GM13976 (cell line): ENCODE data around the gene PAK1.
A peak's percentile ranks its signal among the peaks of the same experiment; 100 is the strongest.

ENCODE experiments used
- DNase-seq: peaks from one replicate; pipeline ENCODE4 v3.0.0; 2012; ENCODE audit warnings: low spot score
- in situ Hi-C: fragments of 300-500 bp; cut with MboI; formaldehyde crosslinking; loops from one replicate; pipeline ENCODE4 v1.12.0; 2022; ENCODE audit warnings: low sequenced_read_pairs, mixed read lengths, inconsistent platforms; ENCODE audit not compliant: unreplicated experiment
- TF ChIP-seq, protein P1 (sequence below): IDR thresholded peaks from 2 replicates; pipeline ENCODE4 v1.5.1; 2012; ENCODE audit warnings: borderline replicate concordance, mild to moderate bottlenecking; ENCODE audit not compliant: insufficient read depth; ENCODE audit errors: extremely low read depth, missing control alignments, control extremely low read depth

The PAK1 gene

DNA sequence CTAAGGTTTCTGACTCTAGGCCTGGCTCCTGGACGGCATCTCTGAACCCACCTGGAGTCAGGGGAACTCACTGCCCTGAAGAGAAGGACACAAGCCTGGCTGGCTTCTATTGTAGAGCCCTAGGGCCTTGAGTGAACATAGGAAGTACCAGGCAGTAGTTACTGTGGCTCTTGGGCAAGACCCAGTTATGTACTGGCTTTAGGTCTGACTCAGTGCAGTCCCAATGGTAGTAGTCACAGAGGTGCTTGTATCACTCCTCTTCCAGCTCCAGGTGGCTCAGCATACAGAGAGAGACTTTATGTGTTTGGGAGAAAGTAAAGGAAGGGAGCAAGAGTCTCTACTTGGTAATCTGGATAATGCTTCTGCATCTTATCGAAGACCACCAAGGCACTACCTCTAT, 13.9 kb upstream of the PAK1 start:
- TF ChIP-seq, protein P1, sequence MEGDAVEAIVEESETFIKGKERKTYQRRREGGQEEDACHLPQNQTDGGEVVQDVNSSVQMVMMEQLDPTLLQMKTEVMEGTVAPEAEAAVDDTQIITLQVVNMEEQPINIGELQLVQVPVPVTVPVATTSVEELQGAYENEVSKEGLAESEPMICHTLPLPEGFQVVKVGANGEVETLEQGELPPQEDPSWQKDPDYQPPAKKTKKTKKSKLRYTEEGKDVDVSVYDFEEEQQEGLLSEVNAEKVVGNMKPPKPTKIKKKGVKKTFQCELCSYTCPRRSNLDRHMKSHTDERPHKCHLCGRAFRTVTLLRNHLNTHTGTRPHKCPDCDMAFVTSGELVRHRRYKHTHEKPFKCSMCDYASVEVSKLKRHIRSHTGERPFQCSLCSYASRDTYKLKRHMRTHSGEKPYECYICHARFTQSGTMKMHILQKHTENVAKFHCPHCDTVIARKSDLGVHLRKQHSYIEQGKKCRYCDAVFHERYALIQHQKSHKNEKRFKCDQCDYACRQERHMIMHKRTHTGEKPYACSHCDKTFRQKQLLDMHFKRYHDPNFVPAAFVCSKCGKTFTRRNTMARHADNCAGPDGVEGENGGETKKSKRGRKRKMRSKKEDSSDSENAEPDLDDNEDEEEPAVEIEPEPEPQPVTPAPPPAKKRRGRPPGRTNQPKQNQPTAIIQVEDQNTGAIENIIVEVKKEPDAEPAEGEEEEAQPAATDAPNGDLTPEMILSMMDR: no peak
- DNase-seq: no peak
- in situ Hi-C loops: no loop called here

DNA sequence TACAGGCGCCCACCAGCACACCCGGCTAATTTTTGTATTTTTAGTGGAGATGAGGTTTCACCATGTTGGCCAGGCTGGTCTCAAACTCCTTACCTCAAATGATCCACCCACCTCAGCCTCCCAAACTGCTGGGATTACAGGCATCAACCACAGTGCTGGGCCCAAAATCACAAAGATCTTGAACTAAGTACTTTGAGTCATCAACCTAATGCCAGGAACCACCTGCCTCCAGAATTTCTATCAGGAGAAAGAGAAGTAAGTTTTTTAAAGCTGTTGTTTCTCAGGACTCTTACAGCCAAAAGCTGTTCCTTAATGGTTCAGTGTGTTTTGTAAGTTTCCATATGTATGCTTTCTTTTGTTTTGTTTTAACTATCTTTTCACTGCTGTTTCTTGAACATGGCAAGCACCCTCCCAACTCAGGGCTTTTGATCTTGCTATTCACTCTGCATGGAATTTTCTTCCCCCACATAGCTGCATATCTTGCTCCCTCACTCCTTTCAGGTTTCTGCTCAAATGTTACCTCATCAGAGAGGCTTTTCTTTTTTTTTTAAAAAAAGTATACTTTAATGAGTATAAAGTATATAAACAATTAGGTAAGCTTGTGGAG, 6.0 kb upstream of the PAK1 start:
- TF ChIP-seq, protein P1: no peak
- no peak for DNase-seq
- in situ Hi-C loops: no loop called here

DNA sequence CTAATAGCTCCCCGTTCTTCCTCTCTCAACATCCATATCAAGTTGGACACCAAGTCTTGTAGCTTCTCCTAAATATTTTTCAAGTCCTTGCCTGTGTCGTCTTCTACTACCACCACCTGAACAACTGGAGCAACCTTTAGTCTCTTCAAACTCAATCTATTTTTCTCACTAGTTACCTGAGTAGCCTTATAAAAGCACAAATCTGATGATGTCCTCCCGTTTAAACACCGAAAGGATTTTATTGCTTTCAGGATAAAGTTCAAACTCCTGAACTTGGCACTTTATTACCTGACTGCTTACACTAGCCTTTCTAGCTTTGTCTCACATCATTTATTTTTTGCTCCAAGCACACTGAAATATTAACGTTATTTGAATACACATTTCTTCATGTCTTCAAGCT, 1.3 kb upstream of the PAK1 start:
- in situ Hi-C loops: no loop called here
- no peak for DNase-seq
- TF ChIP-seq, protein P1: no peak

DNA sequence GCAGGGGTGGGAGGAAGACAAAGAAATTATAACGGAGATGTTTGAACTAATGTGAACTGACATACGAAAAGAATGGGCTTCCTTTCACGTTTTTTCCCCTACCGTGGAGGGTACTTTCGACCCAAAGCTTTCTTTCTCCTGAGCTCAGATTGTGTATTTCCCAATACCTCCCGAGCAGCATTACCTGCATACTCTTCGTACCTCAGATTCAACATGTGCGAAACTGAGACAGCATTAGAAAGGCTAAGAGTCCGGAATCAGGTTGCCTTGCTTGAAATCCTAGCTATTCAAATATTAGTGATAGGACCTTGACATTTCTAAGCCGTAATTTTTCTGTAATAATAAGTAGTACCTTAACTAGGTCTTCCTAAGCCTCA, 778 bp upstream of the PAK1 start:
- no peak for DNase-seq
- in situ Hi-C loops: no loop called here
- TF ChIP-seq, protein P1: no peak

DNA sequence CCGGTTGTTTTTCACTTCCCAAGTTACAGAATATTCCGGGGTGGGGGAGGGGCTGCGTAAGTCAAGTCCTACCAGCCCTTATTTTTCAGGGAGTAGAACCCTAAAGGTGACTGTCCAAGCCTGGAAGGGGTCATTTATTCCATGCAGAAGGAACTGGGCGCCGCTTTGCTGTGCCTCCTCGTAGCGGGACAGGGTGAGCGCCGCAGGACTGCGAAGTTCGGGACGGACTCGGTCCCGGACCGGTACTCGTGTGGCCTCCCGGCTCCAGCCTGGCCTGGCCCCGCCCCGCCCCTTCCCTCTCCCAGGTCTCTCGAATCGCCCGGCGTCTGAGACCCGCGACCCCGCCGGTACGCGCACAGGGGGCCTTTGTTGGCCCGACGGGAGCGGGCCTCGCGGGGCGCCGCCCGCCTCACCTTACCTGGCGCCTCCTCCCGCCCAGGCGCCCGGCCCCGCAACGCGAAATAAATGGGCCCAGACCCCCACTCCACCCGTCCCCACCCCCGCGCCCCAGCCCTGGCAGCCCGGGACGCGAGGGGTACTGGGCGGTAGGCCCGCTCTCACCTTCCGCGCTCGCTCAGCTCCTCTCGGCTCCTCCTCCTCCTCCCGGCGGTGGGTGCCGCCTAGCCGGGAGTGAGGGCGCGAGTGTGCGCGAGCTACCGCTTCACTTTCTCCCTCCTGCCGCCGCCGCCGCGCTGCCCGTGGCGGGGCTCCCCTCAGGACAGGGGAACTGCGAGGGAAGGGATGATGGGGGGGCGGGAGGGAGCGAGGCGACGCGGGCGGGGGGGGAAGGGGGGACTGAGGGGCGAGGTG, 698 bp downstream of the PAK1 start:
- DNase-seq: peak; percentile 73
- TF ChIP-seq, protein P1: no peak
- in situ Hi-C loops: no loop called here

DNA sequence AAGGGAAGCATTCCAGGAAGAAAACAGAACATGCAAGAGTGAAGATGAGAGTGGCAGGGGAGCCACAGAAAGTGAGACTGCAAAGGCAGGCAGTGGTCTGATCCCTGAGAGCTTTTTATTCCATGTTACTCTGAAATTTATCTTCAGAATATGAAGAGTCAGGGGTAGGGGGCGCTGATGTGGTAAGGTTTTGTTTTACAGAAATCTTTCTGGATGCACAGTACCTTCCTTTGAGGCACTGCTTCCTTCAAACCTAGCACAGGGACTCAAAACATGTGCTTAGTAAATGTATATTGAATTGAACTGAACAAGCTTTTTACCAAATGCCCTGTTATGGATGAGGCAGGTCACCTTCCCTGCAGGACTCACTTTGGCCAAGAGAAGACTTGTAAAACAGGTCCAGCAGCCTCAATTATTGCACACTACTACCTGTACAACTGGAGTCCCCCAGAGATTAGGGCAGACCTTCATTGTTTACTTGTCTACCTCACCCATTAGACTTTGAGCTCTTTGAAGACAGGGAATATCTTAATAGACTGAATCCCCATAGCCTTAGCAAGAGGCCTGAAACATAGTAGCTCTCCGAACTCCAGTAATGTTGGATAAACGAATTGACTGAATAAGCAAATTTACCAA, 2.2 kb downstream of the PAK1 start:
- DNase-seq: no peak
- in situ Hi-C loops: no loop called here
- TF ChIP-seq, protein P1: no peak
